Prostate gland (tissue), 2 donors: Measurements from ENCODE around the gene TFR2.
"Not testable (repeated sequence)": the region's sequence is repeated elsewhere in the genome, so short reads cannot be mapped to it uniquely, and the experiment has no call there.

Experiments used
- CTCF ChIP-seq, 4 experiments: fragments of 200-600 bp in 2 of 4; fragments of 450-650 bp in 2 of 4; sonication (generic) in 2 of 4; IDR thresholded peaks; 1 replicate in 3 of 4; 2 replicates in 1 of 4; pipeline ENCODE4 v1.5.1; 2016 to 2019; ENCODE audit warnings: antibody characterized with exemption in 4 of 4, mild to moderate bottlenecking in 2 of 4, moderate library complexity in 2 of 4
- POLR2A ChIP-seq: fragments of 450-650 bp; IDR thresholded peaks from one replicate; pipeline ENCODE4 v1.6.1; 2016; ENCODE audit warnings: antibody characterized with exemption, mild to moderate bottlenecking

DNA sequence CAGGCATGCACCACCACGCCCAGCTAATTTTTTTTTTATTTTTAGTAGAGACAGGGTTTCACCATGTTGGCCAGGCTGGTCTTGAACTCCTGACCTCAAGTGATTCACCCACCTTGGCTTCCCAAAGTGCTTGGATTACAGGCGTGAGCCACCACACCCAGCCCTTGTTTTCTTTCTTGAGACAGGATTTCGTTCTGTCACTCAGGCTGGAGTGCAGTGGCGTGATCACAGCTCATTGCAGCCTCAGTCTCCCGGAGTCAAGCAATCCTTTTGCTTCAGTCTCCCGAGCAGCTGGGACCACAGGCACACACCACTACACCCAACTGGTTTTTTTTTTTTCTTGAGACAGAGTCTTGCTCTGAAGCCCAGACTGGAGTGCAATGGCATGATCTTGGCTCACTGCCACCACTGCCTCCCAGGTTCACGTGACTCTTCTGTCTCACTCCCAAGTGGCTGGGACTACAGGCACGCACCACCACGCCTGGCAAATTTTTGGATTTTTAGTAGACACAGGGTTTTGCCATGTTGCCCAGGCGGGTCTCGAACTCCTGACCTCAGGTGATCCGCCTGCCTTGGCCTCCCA is 20.9 kb upstream of the TFR2 start:
- TF ChIP-seq CTCF (IDR thresholded peaks at IDR 0.05); POLR2A: not testable (repeated sequence)
